Upper lobe of left lung (tissue), 6 donors: ENCODE measurements around the gene RANBP3L. TPM values are rescaled to one million over a fixed set of nuclear protein-coding genes. Genes with fewer than 3 reads are reported as not detected.

Experiments used
- ATAC-seq, 2 donors: fragments of 200-7000 bp; cut with Tn5 transposase; one replicate each; pipeline ENCODE4 v1.9.1; 2022; ENCODE audit warnings: mild to moderate bottlenecking in 2 of 2, moderate library complexity in 2 of 2; ENCODE audit not compliant: low FRiP score in 2 of 2
- DNase-seq, 2 donors: peaks; one replicate each; pipeline ENCODE4 v3.0.0-alpha.2; 2019 to 2020
- H3K27ac ChIP-seq, 4 donors: fragments of 200-600 bp; sonication (generic); one replicate each; pipeline ENCODE4 v1.5.1; 2016 to 2019
- H3K27me3 ChIP-seq, 4 donors: fragments of 200-600 bp; sonication (generic); one replicate each; pipeline ENCODE4 v1.5.1; 2017 to 2019
- H3K36me3 ChIP-seq, 4 donors: fragments of 200-600 bp; sonication (generic); one replicate each; pipeline ENCODE4 v1.5.1; 2016 to 2019
- H3K4me1 ChIP-seq, 4 donors: fragments of 200-600 bp; sonication (generic); one replicate each; pipeline ENCODE4 v1.5.1; 2018 to 2019
- H3K4me3 ChIP-seq, 4 donors: fragments of 200-600 bp; sonication (generic); one replicate each; pipeline ENCODE4 v1.5.1; 2017 to 2019; ENCODE audit warnings: mild to moderate bottlenecking in 2 of 4, moderate library complexity in 1 of 4
- H3K9me3 ChIP-seq, 4 donors: fragments of 200-600 bp; sonication (generic); one replicate each; pipeline ENCODE4 v1.5.1; 2018 to 2019
- EP300 ChIP-seq, 4 donors: sonication (generic); formaldehyde crosslinking; IDR thresholded peaks; one replicate each; pipeline ENCODE4 v1.5.1; 2017; ENCODE audit warnings: antibody characterized with exemption in 4 of 4, control low read depth in 2 of 4
- POLR2A ChIP-seq, 4 donors: fragments of 450-650 bp; IDR thresholded peaks; one replicate each; pipeline ENCODE4 v1.5.1; 2016 to 2017; ENCODE audit warnings: antibody characterized with exemption in 4 of 4, mild to moderate bottlenecking in 2 of 4
- POLR2AphosphoS5 ChIP-seq, 2 donors: sonication (generic); formaldehyde crosslinking; IDR thresholded peaks; one replicate each; pipeline ENCODE4 v1.5.1; 2017; ENCODE audit warnings: antibody characterized with exemption in 2 of 2
- WGBS, 2 donors: methylation state at CpG; one replicate each; pipeline ENCODE4 v1.1.5; 2017 to 2018; 5-methylcytosine and 5-hydroxymethylcytosine counted together
- total RNA-seq, 6 donors: library from RNA; depleted of rRNA in 4 of 6; stranded (reverse); fragments of >200 nt in 4 of 6; gene quantifications; one replicate each; pipeline versions ENCODE4 v1.1.0 to v1.2.1, GENCODE V29; 2016 to 2021
- TF ChIP-seq, protein P1 (sequence below), 6 experiments: fragments of 450-650 bp in 4 of 6; fragments of 200-600 bp in 2 of 6; sonication (generic) in 2 of 6; IDR thresholded peaks; one replicate each; pipeline ENCODE4 v1.5.1; 2016 to 2019; ENCODE audit warnings: antibody characterized with exemption in 6 of 6
- donor health status: DM: no; HTN: no; CAD: no; lungs with moderate emphysema.
- donor health status: DM: no; HTN: yes; CAD: no; lungs with severe emphysema.

The RANBP3L gene
- total RNA-seq, 6 donors from 2014 or later = 1.1 to 4.6 (median 2.8) TPM

- 89 to 93% methylated on average over 3 of the region's 3 CpGs for WGBS, 2 donors
- TF ChIP-seq POLR2A (IDR thresholded peaks at IDR 0.05) (no peak), POLR2AphosphoS5 (IDR thresholded peaks at IDR 0.05) (no peak), EP300 (IDR thresholded peaks at IDR 0.05) (no peak)
- TF ChIP-seq, protein P1, sequence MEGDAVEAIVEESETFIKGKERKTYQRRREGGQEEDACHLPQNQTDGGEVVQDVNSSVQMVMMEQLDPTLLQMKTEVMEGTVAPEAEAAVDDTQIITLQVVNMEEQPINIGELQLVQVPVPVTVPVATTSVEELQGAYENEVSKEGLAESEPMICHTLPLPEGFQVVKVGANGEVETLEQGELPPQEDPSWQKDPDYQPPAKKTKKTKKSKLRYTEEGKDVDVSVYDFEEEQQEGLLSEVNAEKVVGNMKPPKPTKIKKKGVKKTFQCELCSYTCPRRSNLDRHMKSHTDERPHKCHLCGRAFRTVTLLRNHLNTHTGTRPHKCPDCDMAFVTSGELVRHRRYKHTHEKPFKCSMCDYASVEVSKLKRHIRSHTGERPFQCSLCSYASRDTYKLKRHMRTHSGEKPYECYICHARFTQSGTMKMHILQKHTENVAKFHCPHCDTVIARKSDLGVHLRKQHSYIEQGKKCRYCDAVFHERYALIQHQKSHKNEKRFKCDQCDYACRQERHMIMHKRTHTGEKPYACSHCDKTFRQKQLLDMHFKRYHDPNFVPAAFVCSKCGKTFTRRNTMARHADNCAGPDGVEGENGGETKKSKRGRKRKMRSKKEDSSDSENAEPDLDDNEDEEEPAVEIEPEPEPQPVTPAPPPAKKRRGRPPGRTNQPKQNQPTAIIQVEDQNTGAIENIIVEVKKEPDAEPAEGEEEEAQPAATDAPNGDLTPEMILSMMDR (IDR thresholded peaks at IDR 0.05) = no peak
Observed at GRCh38 chr5:36267905-36268304, 33.8 kb downstream of the RANBP3L start.

GRCh38 chr5:36264202-36264760 lies 37.4 kb downstream of the RANBP3L start:
- Histone ChIP-seq H3K36me3 (no peaks in the 10 kb centered on the region), H3K4me3 (no peak overlapping the region), H3K27me3 (no peaks in the 10 kb centered on the region), H3K27ac (no peak overlapping the region), H3K4me1 (no peaks in the 10 kb centered on the region), H3K9me3 (no peaks in the 10 kb centered on the region)
- DNase-seq (no peak), ATAC-seq (no peak)
- 85 to 87% methylated on average over 4 of the region's 4 CpGs for WGBS, 2 donors
- TF ChIP-seq EP300 (IDR thresholded peaks at IDR 0.05) = no peak
- TF ChIP-seq, protein P1 (IDR thresholded peaks at IDR 0.05) = no peak
- TF ChIP-seq POLR2AphosphoS5 (IDR thresholded peaks at IDR 0.05) = no peak
- no peak for TF ChIP-seq POLR2A (IDR thresholded peaks at IDR 0.05)

More at GRCh38 chr5:36267905-36268304, 33.8 kb downstream of the RANBP3L start:
- H3K27ac ChIP-seq = no peak overlapping the region
- no peak overlapping the region for H3K4me3 ChIP-seq
- ATAC-seq (no peak), DNase-seq (no peak)
- peaks cover 0 to 4% (median 0%) of the 10 kb centered on the region in 4 donors for H3K4me1 ChIP-seq
- H3K27me3 ChIP-seq = no peaks in the 10 kb centered on the region
- no peaks in the 10 kb centered on the region for H3K9me3 ChIP-seq
- H3K36me3 ChIP-seq = no peaks in the 10 kb centered on the region

DNA sequence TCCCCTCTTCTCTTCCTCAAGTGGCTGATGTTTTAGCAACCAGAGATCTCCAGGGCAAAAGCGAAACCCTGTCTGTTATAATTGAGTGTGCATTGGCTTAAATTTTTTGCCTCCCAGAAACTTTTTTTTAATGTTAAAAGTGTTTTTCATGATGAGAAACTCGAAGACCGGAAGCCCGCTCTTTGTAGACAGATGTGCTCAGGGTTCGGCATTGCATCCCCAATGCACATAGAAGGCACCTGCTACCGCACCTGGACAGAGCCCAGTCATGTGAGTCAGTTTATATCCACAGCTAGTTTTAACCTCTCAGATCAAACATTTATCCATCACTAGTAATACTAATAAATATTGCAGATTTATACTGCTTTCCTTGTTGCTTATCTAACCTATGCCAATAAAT lies 40.5 kb downstream of the RANBP3L start:
- ATAC-seq = no peak
- H3K9me3 ChIP-seq = no peaks in the 10 kb centered on the region
- TF ChIP-seq EP300 (IDR thresholded peaks at IDR 0.05) (no peak), POLR2AphosphoS5 (IDR thresholded peaks at IDR 0.05) (no peak), POLR2A (IDR thresholded peaks at IDR 0.05) (no peak)
- TF ChIP-seq, protein P1 (IDR thresholded peaks at IDR 0.05) = no peak
- DNase-seq = no peak
- WGBS, 2 donors = 87 to 91% methylated on average over 6 of the region's 6 CpGs
- no peaks in the 10 kb centered on the region for H3K4me1 ChIP-seq
- H3K36me3 ChIP-seq = no peaks in the 10 kb centered on the region
- no peak overlapping the region for H3K27ac ChIP-seq
- H3K4me3 ChIP-seq = no peak overlapping the region
- H3K27me3 ChIP-seq = no peaks in the 10 kb centered on the region

- DNase-seq = no peak
- Histone ChIP-seq H3K36me3 (no peaks in the 10 kb centered on the region), H3K9me3 (no peaks in the 10 kb centered on the region), H3K27ac (no peak overlapping the region), H3K27me3 (no peaks in the 10 kb centered on the region), H3K4me3 (no peak overlapping the region), H3K4me1 (no peaks in the 10 kb centered on the region)
- no peak for ATAC-seq
- 69 to 74% methylated on average over 4 of the region's 4 CpGs for WGBS, 2 donors
- TF ChIP-seq POLR2AphosphoS5 (IDR thresholded peaks at IDR 0.05) = no peak
- no peak for TF ChIP-seq POLR2A (IDR thresholded peaks at IDR 0.05)
- TF ChIP-seq, protein P1 (IDR thresholded peaks at IDR 0.05) = no peak
- TF ChIP-seq EP300 (IDR thresholded peaks at IDR 0.05) = no peak
Observed at GRCh38 chr5:36253575-36253974, 48.1 kb downstream of the RANBP3L start.

DNA sequence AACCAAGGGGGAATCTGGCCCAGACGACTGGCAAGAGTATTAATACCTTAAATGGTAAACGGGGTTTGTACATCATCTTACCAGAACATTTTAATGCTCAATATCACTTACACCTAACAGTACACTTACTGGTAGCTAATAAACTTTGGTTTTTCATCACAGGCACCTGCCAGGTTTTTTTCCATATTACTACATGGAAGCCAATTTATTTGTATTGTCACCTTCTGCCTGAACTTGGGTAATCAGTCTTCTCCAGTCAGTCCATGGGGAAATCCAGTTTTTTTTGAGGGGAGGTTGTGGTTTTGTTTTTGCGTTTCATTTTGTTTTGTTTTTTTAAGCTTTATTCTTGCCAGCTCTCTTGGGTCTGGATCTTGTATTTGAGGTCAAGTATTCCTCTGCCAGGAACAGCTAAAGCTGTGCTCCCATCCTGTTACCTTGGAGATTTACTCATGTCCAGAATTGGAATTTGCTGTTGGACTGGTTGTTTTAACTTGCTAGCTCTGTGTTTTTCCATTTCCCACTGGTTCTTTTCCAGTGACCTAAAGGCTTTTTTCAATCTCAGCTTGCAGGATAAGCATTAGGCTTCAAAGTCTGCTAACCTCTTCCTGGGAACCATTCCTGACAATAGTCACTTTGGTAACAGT lies 48.9 kb downstream of the RANBP3L start:
- H3K27ac ChIP-seq = no peak overlapping the region
- no peak overlapping the region for H3K4me3 ChIP-seq
- H3K27me3 ChIP-seq = no peaks in the 10 kb centered on the region
- 63 to 76% methylated on average over 3 of the region's 3 CpGs for WGBS, 2 donors
- no peak for DNase-seq
- H3K36me3 ChIP-seq = no peaks in the 10 kb centered on the region
- peak in 1 of 2 donors; percentile 73 for ATAC-seq
- H3K9me3 ChIP-seq = no peaks in the 10 kb centered on the region
- no peak for TF ChIP-seq POLR2A (IDR thresholded peaks at IDR 0.05)
- no peak for TF ChIP-seq POLR2AphosphoS5 (IDR thresholded peaks at IDR 0.05)
- no peak for TF ChIP-seq EP300 (IDR thresholded peaks at IDR 0.05)
- TF ChIP-seq, protein P1 (IDR thresholded peaks at IDR 0.05) = no peak
- H3K4me1 ChIP-seq = no peaks in the 10 kb centered on the region
